ENCODE results near the gene PLEKHM2.

Gene PLEKHM2

GRCh38 chr1:15738416-15739113, 54.4 kb downstream of the PLEKHM2 start:
- DNase-seq (ENCODE audit: low read depth in 3 of 3): no peak

- DNase-seq (ENCODE audit: low read depth in 3 of 3): no peak
These were observed 55.1 kb downstream of the PLEKHM2 start for GRCh38 chr1:15739259-15739658.

GRCh38 chr1:15739745-15740144, 55.6 kb downstream of the PLEKHM2 start:
- DNase-seq (ENCODE audit: low read depth in 3 of 3): no peak

- DNase-seq (ENCODE audit: low read depth in 3 of 3): peak; percentile 49 to 66 (median 52)
These were observed 57.1 kb downstream of the PLEKHM2 start for GRCh38 chr1:15740924-15741850.

GRCh38 chr1:15742339-15742801, 58.2 kb downstream of the PLEKHM2 start, which contains the start of gene TMEM82:
TSS of gene TMEM82 (plus strand) at chr1:15742499. CDS start at chr1:15742560, 61 bp downstream.
- DNase-seq (ENCODE audit: low read depth in 3 of 3): no peak

GRCh38 chr1:15744122-15744679, 60.1 kb downstream of the PLEKHM2 start:
- no peak for DNase-seq (ENCODE audit: low read depth in 3 of 3)

GRCh38 chr1:15747378-15747777, 63.3 kb downstream of the PLEKHM2 start:
- DNase-seq (ENCODE audit: low read depth in 3 of 3): no peak

GRCh38 chr1:15748264-15748663, 64.1 kb downstream of the PLEKHM2 start:
- no peak for DNase-seq (ENCODE audit: low read depth in 3 of 3)

- DNase-seq (ENCODE audit: low read depth in 3 of 3): no peak
These were observed 64.7 kb downstream of the PLEKHM2 start for GRCh38 chr1:15748690-15749398.

GRCh38 chr1:15749399-15750291, 65.5 kb downstream of the PLEKHM2 start:
- DNase-seq (ENCODE audit: low read depth in 3 of 3): no peak

- no peak for DNase-seq (ENCODE audit: low read depth in 3 of 3)
These were observed 66.8 kb downstream of the PLEKHM2 start for GRCh38 chr1:15750924-15751323.

- DNase-seq (ENCODE audit: low read depth in 3 of 3): no peak
These were observed 67.6 kb downstream of the PLEKHM2 start for GRCh38 chr1:15751717-15752116.

GRCh38 chr1:15753776-15754175, 69.7 kb downstream of the PLEKHM2 start:
- DNase-seq (ENCODE audit: low read depth in 3 of 3): no peak

- no peak for DNase-seq (ENCODE audit: low read depth in 3 of 3)
These were observed 71.0 kb downstream of the PLEKHM2 start for GRCh38 chr1:15755021-15755645.

GRCh38 chr1:15755646-15756040, 71.5 kb downstream of the PLEKHM2 start:
- no peak for DNase-seq (ENCODE audit: low read depth in 3 of 3)

GRCh38 chr1:15756143-15757015, 72.3 kb downstream of the PLEKHM2 start:
- no peak for DNase-seq (ENCODE audit: low read depth in 3 of 3)

GRCh38 chr1:15757016-15757543, 73.0 kb downstream of the PLEKHM2 start:
- DNase-seq (ENCODE audit: low read depth in 3 of 3): no peak

GRCh38 chr1:15757575-15758342, 73.6 kb downstream of the PLEKHM2 start:
- DNase-seq (ENCODE audit: low read depth in 3 of 3): no peak

All from stimulated activated CD4-positive, alpha-beta T cell treated with anti-CD3 and anti-CD28 coated beads, TNF-alpha, amount 100 ng/mL, for 48 hours (primary cell).